MCF 10A (cell line): Measurements from ENCODE around the gene MED14. TPM values are rescaled to one million over a fixed set of nuclear protein-coding genes. Genes with fewer than 3 reads are reported as not detected.
"Not testable (repeated sequence)": the region's sequence is repeated elsewhere in the genome, so short reads cannot be mapped to it uniquely, and the experiment has no call there.

Experiments
- Bru-seq: library from RNA; stranded (reverse); fragments of 400-500 nt; gene quantifications from one replicate; lab custom pipeline; 2021; lab: Mats Ljungman, UMichigan
- BruChase-seq, 2 experiments: library from RNA; stranded (reverse); fragments of 400-500 nt; gene quantifications; one replicate each; lab custom pipeline; 2021; lab: Mats Ljungman, UMichigan
- BruUV-seq: library from RNA; stranded (reverse); fragments of 400-500 nt; replicated peaks from 2 replicates; lab custom pipeline; 2021; lab: Mats Ljungman, UMichigan
- CTCF ChIA-PET: fragments of 300-600 bp; sonication (Branson Sonifier 250); formaldehyde crosslinking; extraction: SDS; loops from one replicate; lab custom pipeline; 2021; ENCODE audit warnings: antibody characterized with exemption, inconsistent platforms; lab: Yijun Ruan, JAX
- POLR2A ChIA-PET: fragments of 300-600, 350-650 bp; sonication (Branson Sonifier 250); formaldehyde crosslinking; extraction: SDS; loops from one replicate; lab custom pipeline; 2020; ENCODE audit warnings: antibody characterized with exemption, inconsistent platforms; lab: Yijun Ruan, JAX
- DNase-seq: peaks from one replicate; pipeline ENCODE4 v3.0.0-alpha.2; 2018; ENCODE audit not compliant: unreplicated experiment
- H3K27ac Mint-ChIP-seq: one replicate; pipeline ENCODE4 v1.8.0; 2022; ENCODE audit warnings: mild to moderate bottlenecking, low read depth, mixed read lengths; ENCODE audit not compliant: unreplicated experiment
- H3K27me3 Mint-ChIP-seq: one replicate; pipeline ENCODE4 v1.8.0; 2022; ENCODE audit warnings: mixed read lengths; ENCODE audit not compliant: insufficient read depth, unreplicated experiment
- H3K36me3 Mint-ChIP-seq: one replicate; pipeline ENCODE4 v1.8.0; 2022; ENCODE audit warnings: mild to moderate bottlenecking, moderate library complexity, mixed read lengths; ENCODE audit not compliant: insufficient read depth, unreplicated experiment
- H3K4me1 Mint-ChIP-seq: one replicate; pipeline ENCODE4 v1.8.0; 2022; ENCODE audit warnings: mixed read lengths; ENCODE audit not compliant: insufficient read depth, unreplicated experiment
- H3K4me3 Mint-ChIP-seq: one replicate; pipeline ENCODE4 v1.8.0; 2022; ENCODE audit warnings: mild to moderate bottlenecking, moderate library complexity, mixed read lengths; ENCODE audit not compliant: unreplicated experiment
- H3K9me3 Mint-ChIP-seq: one replicate; pipeline ENCODE4 v1.8.0; 2022; ENCODE audit warnings: mixed read lengths; ENCODE audit not compliant: unreplicated experiment
- intact Hi-C: fragments of 100-400 bp; cut with micrococcal nuclease; formaldehyde crosslinking; loops from 2 replicates; pipeline ENCODE4 v1.14.1; 2022
- long read RNA-seq: library from polyadenylated mRNA; stranded (forward); transcript quantifications from one replicate; pipeline ENCODE4 v2.0.0, GENCODE V29; 2022
- total RNA-seq: library from RNA; stranded (reverse); gene quantifications from 2 replicates; pipeline ENCODE4 v1.2.3, GENCODE V29; 2022
- TF ChIP-seq, protein P1 (sequence below): fragments of 200-600 bp; IDR thresholded peaks from one replicate; pipeline ENCODE4 v1.8.0; 2022; ENCODE audit warnings: antibody characterized with exemption, mild to moderate bottlenecking; ENCODE audit not compliant: unreplicated experiment

The MED14 gene
- total RNA-seq (35.6 and 36.4 TPM in 2 replicates), Bru-seq, nascent RNA (percentile 72 among the genes with signal in this experiment), BruChase-seq, experiment 1, labeled RNA remaining after a 6-hour chase (percentile 82 among the genes with signal in this experiment), BruChase-seq, experiment 2, labeled RNA remaining after a 2-hour chase (percentile 76 among the genes with signal in this experiment)
- long read RNA-seq, full-length matches to known transcripts = 9 of 23 reads
- long read RNA-seq, partial matches to known transcripts = 6 of 23 reads
- long read RNA-seq, other reads (novel, unspliced or antisense) = 8 of 23 reads

DNA sequence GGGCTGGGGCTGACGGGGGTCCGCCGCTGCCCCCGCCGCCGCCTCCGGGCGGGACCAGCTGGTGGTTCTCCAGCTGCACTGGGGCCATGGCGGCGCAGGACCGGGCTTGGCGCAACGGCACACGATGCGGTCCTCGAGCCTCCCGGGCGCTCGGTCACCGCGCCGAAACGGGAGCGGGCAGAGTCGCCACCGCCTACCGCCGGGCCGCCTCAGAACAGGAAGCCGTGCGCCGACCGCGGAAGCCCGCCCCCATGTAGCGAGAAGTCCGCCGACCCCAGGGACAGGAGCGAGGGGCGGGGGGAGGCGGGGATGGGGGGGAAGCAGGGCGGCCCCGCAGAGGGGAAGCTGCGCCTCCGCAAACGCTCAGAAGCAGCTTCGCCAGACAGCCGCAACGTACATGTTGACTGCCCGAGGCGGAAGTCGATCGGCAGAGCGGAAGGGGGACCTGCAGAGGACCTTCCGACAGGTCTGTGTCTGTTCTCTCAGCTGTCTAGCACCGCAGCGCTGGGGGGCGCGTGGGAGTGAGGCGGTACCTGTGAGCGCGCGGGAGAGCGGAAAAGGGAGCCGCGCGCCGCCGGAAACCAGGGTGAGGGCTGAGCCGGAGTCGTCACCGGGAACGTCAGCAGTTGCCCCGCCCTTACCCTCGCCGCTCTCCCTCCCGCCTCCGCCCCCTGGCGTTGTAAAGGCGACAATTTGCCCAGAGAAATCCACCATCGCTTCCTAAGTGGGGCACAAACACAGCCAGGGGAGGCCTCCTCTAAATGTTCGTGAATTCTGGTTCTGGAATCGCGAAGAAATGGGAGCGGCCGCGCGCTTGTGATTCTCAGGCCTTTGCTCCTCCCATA, at the start of gene MED14:
Gene MED14 (minus strand): TSS at position 218 of the 845 bp plus-strand sequence. CDS start 130 bp downstream, at position 88.
- POLR2A ChIA-PET = interaction anchor here (0.9 to 2.5 kb wide), 13 partner anchors 9 to 355 kb away, joined by 3 to 20 read pairs (median 5); partner anchors contain the start of gene USP9X
- peak; percentile 90 for DNase-seq
- Mint-ChIP-seq H3K9me3 (no peaks in the 10 kb centered on the region), H3K36me3 (peaks cover 6% of the 10 kb centered on the region), H3K27ac (peak within 1 kb of the TSS; percentile 96), H3K4me3 (peak within 1 kb of the TSS; percentile 94), H3K27me3 (peaks cover 51% of the 10 kb centered on the region), H3K4me1 (peaks cover 24% of the 10 kb centered on the region)
- intact Hi-C loops = loop anchor here (1.0 to 5.0 kb wide), 2 partner anchors 57 to 84 kb away; no protein-coding TSS in a partner anchor
- TF ChIP-seq, protein P1, sequence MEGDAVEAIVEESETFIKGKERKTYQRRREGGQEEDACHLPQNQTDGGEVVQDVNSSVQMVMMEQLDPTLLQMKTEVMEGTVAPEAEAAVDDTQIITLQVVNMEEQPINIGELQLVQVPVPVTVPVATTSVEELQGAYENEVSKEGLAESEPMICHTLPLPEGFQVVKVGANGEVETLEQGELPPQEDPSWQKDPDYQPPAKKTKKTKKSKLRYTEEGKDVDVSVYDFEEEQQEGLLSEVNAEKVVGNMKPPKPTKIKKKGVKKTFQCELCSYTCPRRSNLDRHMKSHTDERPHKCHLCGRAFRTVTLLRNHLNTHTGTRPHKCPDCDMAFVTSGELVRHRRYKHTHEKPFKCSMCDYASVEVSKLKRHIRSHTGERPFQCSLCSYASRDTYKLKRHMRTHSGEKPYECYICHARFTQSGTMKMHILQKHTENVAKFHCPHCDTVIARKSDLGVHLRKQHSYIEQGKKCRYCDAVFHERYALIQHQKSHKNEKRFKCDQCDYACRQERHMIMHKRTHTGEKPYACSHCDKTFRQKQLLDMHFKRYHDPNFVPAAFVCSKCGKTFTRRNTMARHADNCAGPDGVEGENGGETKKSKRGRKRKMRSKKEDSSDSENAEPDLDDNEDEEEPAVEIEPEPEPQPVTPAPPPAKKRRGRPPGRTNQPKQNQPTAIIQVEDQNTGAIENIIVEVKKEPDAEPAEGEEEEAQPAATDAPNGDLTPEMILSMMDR = peak; percentile 68
- no TSS peak for BruUV-seq
- CTCF ChIA-PET = interaction anchor here (0.6 to 1.4 kb wide), 6 partner anchors 11 to 437 kb away, joined by 3 to 6 read pairs (median 4); no protein-coding TSS in a partner anchor

DNA sequence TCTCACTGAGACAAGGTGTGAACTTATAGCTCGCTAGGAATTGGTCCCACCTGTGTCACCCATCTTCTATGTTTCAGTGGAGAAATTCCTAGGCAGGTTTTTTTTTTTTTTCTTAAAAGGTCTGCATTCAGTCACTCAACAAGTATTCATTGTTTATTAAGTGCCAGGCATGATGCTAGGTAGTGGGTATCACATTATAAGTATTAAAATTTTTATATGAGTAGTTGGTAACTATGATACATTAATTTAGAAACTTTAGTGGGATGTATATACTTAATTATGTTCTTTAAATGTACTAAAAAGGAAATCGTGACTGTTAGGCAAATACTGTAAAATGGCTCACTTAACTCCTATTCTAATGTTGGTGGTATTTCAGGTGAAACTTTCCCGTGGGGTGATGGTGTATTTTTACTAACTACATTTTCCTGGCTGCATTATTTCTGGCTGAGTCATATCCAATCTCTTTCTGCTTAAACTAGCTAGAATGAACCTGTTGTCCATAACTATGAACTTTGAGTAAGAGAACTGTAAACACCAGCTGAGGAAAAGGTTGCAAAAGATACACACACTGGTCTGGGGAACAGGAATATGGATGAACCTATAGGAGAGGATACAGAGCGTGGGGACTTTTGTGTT, 49.3 kb upstream of the MED14 start:
- intact Hi-C loops = no loop called here
- Mint-ChIP-seq H3K27ac (no peak overlapping the region), H3K4me1 (peaks cover 6% of the 10 kb centered on the region), H3K27me3 (peaks cover 71% of the 10 kb centered on the region), H3K9me3 (no peaks in the 10 kb centered on the region), H3K36me3 (no peaks in the 10 kb centered on the region), H3K4me3 (no peak overlapping the region)
- ChIA-PET POLR2A (no interaction called here), CTCF (interaction anchor here (1.0 kb wide), 1 partner anchor 9 kb away, joined by 7 read pairs; no protein-coding TSS in a partner anchor)
- BruUV-seq = no TSS peak
- TF ChIP-seq, protein P1 = no peak
- DNase-seq = no peak

DNA sequence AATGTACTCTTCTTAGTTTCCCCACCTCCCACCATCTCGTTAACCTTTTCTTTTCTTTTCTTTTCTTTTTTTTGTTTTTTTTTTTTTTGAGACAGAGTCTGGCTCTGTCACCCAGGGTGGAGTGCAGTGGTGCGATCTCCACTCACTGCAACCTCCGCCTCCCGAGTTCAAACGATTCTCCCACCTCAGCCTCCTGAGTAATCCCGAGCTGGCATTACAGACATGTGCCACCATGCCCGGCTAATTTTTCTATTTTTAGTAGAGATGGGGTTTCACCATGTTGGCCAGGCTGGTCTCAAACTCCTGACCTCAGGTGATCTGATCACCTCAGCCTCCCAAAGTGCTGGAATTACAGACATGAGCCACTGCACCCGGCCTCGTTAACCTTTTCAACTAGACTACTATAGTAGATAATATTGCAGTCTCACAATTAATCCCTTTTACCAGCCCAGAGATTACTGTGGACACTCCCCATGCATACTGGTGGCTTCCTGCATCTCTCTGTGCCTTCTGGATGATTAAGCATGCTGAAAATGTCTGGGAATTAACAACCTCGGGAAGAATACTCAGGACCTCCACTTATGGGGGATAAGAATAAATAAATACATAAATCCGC, 47.4 kb upstream of the MED14 start:
- H3K9me3 Mint-ChIP-seq, H3K27ac Mint-ChIP-seq, DNase-seq, BruUV-seq, intact Hi-C loops, H3K36me3 Mint-ChIP-seq, POLR2A ChIA-PET, H3K4me3 Mint-ChIP-seq: not testable (repeated sequence)
- Mint-ChIP-seq H3K27me3 (peaks cover 63% of the 10 kb centered on the region), H3K4me1 (peaks cover 11% of the 10 kb centered on the region)
- CTCF ChIA-PET = interaction anchor here (0.6 kb wide), 1 partner anchor 77 kb away, joined by 6 read pairs; no protein-coding TSS in a partner anchor

DNA sequence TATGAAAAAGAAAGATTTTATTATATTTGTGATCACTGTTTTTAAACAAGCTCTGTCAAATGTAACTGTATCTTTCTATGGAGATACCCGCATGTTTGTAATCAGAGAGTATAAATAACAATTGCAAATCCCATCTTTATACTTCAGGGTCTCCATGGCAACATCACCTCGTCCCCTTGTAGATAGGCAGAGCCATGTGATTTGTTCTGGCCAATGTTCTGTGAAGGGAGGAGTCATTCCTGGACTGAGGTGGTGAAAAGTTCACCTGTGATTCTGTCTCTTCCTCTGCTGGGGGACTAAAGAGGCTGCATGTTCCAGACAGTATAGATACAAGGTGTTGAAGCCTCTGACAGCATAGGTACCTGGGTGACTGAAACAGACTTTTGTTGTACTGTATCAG, 45.6 kb upstream of the MED14 start:
- CTCF ChIA-PET = interaction anchor here (0.6 kb wide), 1 partner anchor 13 kb away, joined by 3 read pairs; no protein-coding TSS in a partner anchor
- intact Hi-C loops = no loop called here
- BruUV-seq = no TSS peak
- Mint-ChIP-seq H3K4me1 (peaks cover 11% of the 10 kb centered on the region), H3K4me3 (no peak overlapping the region), H3K36me3 (no peaks in the 10 kb centered on the region), H3K9me3 (no peaks in the 10 kb centered on the region), H3K27me3 (peaks cover 73% of the 10 kb centered on the region), H3K27ac (no peak overlapping the region)
- DNase-seq = no peak
- POLR2A ChIA-PET = no interaction called here
- TF ChIP-seq, protein P1 = no peak
